ENCODE results near the gene ACADS. TPM values are rescaled to one million over a fixed set of nuclear protein-coding genes. Genes with fewer than 3 reads are reported as not detected.
A peak's percentile ranks its signal among the peaks of the same experiment; 100 is the strongest.

ACADS gene
- total RNA-seq, 6 donors from 2014 or later, result 24.1 to 43.1 (median 32.9) TPM

DNA sequence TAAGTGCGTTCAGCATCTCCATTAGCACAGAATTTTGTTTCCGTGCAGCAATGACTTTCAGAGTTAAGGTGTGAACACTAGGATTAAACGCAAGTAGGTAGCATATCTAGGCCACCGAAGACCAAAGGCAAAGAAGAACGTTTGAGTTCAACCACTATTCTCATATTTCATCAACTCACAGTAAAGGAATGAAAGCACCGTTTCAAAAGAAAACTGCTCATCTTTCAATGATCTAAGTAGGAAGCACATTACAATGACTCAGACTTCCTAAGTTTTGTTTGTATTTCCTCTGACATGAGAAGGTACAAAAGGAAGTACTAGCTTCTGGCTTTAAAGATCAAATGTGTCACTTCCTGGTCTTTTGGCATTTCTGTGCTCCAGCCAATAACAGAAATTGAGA is 57.6 kb downstream of the ACADS start:
- TF ChIP-seq, protein P1, sequence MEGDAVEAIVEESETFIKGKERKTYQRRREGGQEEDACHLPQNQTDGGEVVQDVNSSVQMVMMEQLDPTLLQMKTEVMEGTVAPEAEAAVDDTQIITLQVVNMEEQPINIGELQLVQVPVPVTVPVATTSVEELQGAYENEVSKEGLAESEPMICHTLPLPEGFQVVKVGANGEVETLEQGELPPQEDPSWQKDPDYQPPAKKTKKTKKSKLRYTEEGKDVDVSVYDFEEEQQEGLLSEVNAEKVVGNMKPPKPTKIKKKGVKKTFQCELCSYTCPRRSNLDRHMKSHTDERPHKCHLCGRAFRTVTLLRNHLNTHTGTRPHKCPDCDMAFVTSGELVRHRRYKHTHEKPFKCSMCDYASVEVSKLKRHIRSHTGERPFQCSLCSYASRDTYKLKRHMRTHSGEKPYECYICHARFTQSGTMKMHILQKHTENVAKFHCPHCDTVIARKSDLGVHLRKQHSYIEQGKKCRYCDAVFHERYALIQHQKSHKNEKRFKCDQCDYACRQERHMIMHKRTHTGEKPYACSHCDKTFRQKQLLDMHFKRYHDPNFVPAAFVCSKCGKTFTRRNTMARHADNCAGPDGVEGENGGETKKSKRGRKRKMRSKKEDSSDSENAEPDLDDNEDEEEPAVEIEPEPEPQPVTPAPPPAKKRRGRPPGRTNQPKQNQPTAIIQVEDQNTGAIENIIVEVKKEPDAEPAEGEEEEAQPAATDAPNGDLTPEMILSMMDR (IDR thresholded peaks at IDR 0.05), result no peak
- TF ChIP-seq POLR2AphosphoS5 (IDR thresholded peaks at IDR 0.05) (peak in 1 of 2 donors; percentile 62), POLR2A (IDR thresholded peaks at IDR 0.05) (no peak), EP300 (IDR thresholded peaks at IDR 0.05) (peak in 2 of 4 donors; percentile 33 to 42)
- no peaks in the 10 kb centered on the region for H3K27me3 ChIP-seq
- peak overlapping the region in 3 of 4 donors; percentile 13 to 81 (median 54) for H3K27ac ChIP-seq
- peak overlapping the region in 1 of 4 donors; percentile 15 for H3K4me3 ChIP-seq
- peaks cover 0 to 44% (median 13%) of the 10 kb centered on the region in 4 donors for H3K36me3 ChIP-seq
- H3K4me1 ChIP-seq, result peaks cover 7 to 12% (median 9%) of the 10 kb centered on the region in 4 donors
- ATAC-seq (ENCODE audit: low FRiP score in 2 of 2) (no peak), DNase-seq (no peak)
- no peaks in the 10 kb centered on the region for H3K9me3 ChIP-seq
- 56 to 65% methylated on average over 6 of the region's 6 CpGs for WGBS, 2 donors

DNA sequence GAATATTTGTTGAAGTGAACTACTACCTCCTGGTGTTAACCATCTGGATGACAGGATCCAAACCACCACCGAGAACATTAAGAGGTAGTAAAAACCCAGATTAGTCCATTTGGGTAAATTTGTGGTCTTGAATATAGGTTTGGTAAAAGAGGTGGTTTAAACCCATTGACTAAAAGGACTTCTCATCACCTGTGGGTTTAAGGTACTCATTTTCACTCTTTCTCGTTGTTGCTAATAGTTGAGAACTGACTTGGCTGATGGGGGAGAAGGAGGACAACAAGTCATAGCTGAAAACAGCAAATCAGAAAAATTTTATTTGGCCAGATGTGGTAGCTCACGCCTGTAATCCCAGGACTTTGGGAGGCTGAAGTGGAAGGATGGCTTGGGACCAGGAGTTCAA is 59.2 kb downstream of the ACADS start:
- TF ChIP-seq, protein P1 (IDR thresholded peaks at IDR 0.05), result no peak
- no peak for TF ChIP-seq POLR2AphosphoS5 (IDR thresholded peaks at IDR 0.05)
- no peak for TF ChIP-seq EP300 (IDR thresholded peaks at IDR 0.05)
- no peak for TF ChIP-seq POLR2A (IDR thresholded peaks at IDR 0.05)
- Histone ChIP-seq H3K36me3 (peaks cover 0 to 37% (median 12%) of the 10 kb centered on the region in 4 donors), H3K4me3 (no peak overlapping the region), H3K9me3 (no peaks in the 10 kb centered on the region), H3K27ac (peak overlapping the region in 1 of 4 donors; percentile 81), H3K27me3 (no peaks in the 10 kb centered on the region), H3K4me1 (peaks cover 7 to 12% (median 9%) of the 10 kb centered on the region in 4 donors)
- DNase-seq, result no peak
- 98 to 99% methylated on average over 3 of the region's 3 CpGs for WGBS, 2 donors
- no peak for ATAC-seq (ENCODE audit: low FRiP score in 2 of 2)

DNA sequence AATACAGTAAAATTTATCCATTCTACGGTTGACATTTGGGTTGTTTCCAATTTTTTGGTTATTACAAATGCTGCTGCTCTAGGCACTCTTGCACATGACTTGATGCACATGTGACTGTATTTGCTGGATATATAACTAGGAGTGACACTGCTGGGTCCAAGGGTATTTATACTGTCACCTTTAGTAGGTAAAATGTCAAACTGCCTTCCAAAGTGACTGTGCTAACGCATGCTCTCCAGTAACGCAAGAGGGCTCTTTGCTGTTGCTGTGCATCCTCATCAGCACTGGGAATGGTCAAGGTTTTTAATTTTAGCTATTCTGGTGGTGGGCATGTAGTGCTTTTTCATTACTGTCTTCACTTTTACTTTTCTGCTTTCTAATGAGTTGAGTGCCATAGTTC is 62.3 kb downstream of the ACADS start:
- H3K27me3 ChIP-seq, result no peaks in the 10 kb centered on the region
- H3K4me1 ChIP-seq, result peaks cover 5 to 16% (median 7%) of the 10 kb centered on the region in 4 donors
- no peak for ATAC-seq (ENCODE audit: low FRiP score in 2 of 2)
- H3K4me3 ChIP-seq, result no peak overlapping the region
- peaks cover 0 to 18% (median 3%) of the 10 kb centered on the region in 4 donors for H3K36me3 ChIP-seq
- TF ChIP-seq EP300 (IDR thresholded peaks at IDR 0.05) (no peak), POLR2AphosphoS5 (IDR thresholded peaks at IDR 0.05) (no peak), POLR2A (IDR thresholded peaks at IDR 0.05) (no peak)
- TF ChIP-seq, protein P1 (IDR thresholded peaks at IDR 0.05), result no peak
- no peak overlapping the region for H3K27ac ChIP-seq
- no peaks in the 10 kb centered on the region for H3K9me3 ChIP-seq
- DNase-seq, result no peak
- 97 to 98% methylated on average over 3 of the region's 3 CpGs for WGBS, 2 donors

Other genes starting within 250 kb of the ACADS start
- 100 to 1,000 TPM in 5 of 6 donors, 10 to 100 TPM in 1; 61.5 to 330 (median 176) TPM for gene DYNLL1, start 229.7 kb upstream of the ACADS start, total RNA-seq
- 10 to 100 TPM in 5 of 6 donors, 1 to 10 TPM in 1; 7.5 to 26.0 (median 16.3) TPM for gene COQ5, start 196.7 kb upstream of the ACADS start, total RNA-seq
- 100 to 1,000 TPM; 189 to 456 (median 243) TPM for gene RNF10, start 191.5 kb upstream of the ACADS start, total RNA-seq
- 10 to 100 TPM; 15.9 to 42.2 (median 33.9) TPM for gene POP5, start 144.4 kb upstream of the ACADS start, total RNA-seq
- 1 to 10 TPM in 2 of 6 donors, not detected in 4; 1.2 to 2.1 TPM for gene CABP1, start 85.2 kb upstream of the ACADS start, total RNA-seq
- 100 to 1,000 TPM in 2 of 6 donors, 10 to 100 TPM in 4; 29.3 to 125 (median 71.2) TPM for gene MLEC, start 38.7 kb upstream of the ACADS start, total RNA-seq
- 10 to 100 TPM; 18.8 to 28.7 (median 22.8) TPM for gene UNC119B, start 15.4 kb upstream of the ACADS start, total RNA-seq
- gene SPPL3, start 178.5 kb downstream of the ACADS start, total RNA-seq, result 10 to 100 TPM; 17.8 to 44.3 (median 23.2) TPM

Measured in upper lobe of left lung (tissue), 6 donors.